Psoas muscle (tissue), 8 donors: Measurements from ENCODE around the gene ESRP2. TPM values are rescaled to one million over a fixed set of nuclear protein-coding genes. Genes with fewer than 3 reads are reported as not detected.

Experiments
- ATAC-seq, 4 donors: fragments of 200-7000 bp; cut with Tn5 transposase; one replicate each; pipeline ENCODE4 v1.9.1; 2020; ENCODE audit warnings: moderate library complexity in 3 of 4, mild to moderate bottlenecking in 2 of 4
- DNase-seq, 2 donors: peaks; one replicate each; pipeline ENCODE4 v3.0.0-alpha.2; 2020
- H3K27ac ChIP-seq: fragments of 200-600 bp; one replicate; pipeline ENCODE4 v1.8.0; 2022
- H3K27me3 ChIP-seq, 3 donors: fragments of 200-600 bp in 1 of 3; one replicate each; pipeline versions ENCODE4 v1.6.1 to v1.8.0; 2013 to 2022; ENCODE audit warnings: low read length in 2 of 3, mild to moderate bottlenecking in 2 of 3, moderate library complexity in 1 of 3; ENCODE audit not compliant: insufficient read depth in 3 of 3
- H3K36me3 ChIP-seq, 2 donors: fragments of 200-600 bp in 1 of 2; one replicate each; pipeline versions ENCODE4 v1.6.1 to v1.8.0; 2013 to 2022; ENCODE audit warnings: low read depth in 1 of 2, mild to moderate bottlenecking in 1 of 2, moderate library complexity in 1 of 2; ENCODE audit not compliant: insufficient read depth in 1 of 2
- H3K4me1 ChIP-seq: fragments of 200-600 bp; one replicate; pipeline ENCODE4 v1.8.0; 2022
- H3K4me3 ChIP-seq: fragments of 200-600 bp; one replicate; pipeline ENCODE4 v1.8.0; 2022; ENCODE audit warnings: mild to moderate bottlenecking
- H3K9me3 ChIP-seq: fragments of 200-600 bp; one replicate; pipeline ENCODE4 v1.8.0; 2022
- CTCF ChIP-seq: fragments of 200-600 bp; IDR thresholded peaks from one replicate; pipeline ENCODE4 v1.8.0; 2022; ENCODE audit warnings: antibody characterized with exemption
- WGBS, 3 donors: extraction: QIAGEN DNeasy Blood & Tissue Kit; methylation state at CpG; one replicate each; pipeline versions ENCODE4 v1.1.6 to v1.1.7; 2013; 5-methylcytosine and 5-hydroxymethylcytosine counted together
- intact Hi-C, 2 donors: fragments of 100-400 bp; cut with DNase I; formaldehyde crosslinking; loops; one replicate each; pipeline versions ENCODE4 v1.11.0 to v1.14.2; 2022
- polyA plus RNA-seq, 3 donors: library from polyadenylated mRNA; stranded (reverse); fragments of 200-250 nt; gene quantifications; one replicate each; pipeline ENCODE4 v1.2.3, GENCODE V29; 2013
- total RNA-seq, 4 donors: library from RNA; stranded (reverse); fragmentation: NEBNext Ultra II Directional in 2 of 4; extraction: Animal tissue kit (Norgen Biotek cat#: 25700) in 2 of 4; gene quantifications; one replicate each; pipeline versions ENCODE4 v1.2.1 to v1.2.4, GENCODE V29; 2021 to 2023
- donor health status: healthy with polysubstance abuse.
- donor health status: DM: no; HTN: no; CAD: no; lungs with moderate emphysema.
- donor health status: Bipolar disorder and iron deficiency.
- donor health status: healthy.
- donor health status: DM: yes; HTN: yes; CAD: no.
- donor health status: DM: no; HTN: no; CAD: no.
- donor health status: DM: no; HTN: no; CAD: no.
- donor health status: DM: yes; HTN: yes; CAD: no.

ESRP2 gene
- total and polyA plus RNA-seq, 7 donors: 0.03 to 0.08 (median 0.05) TPM; not detected in 4

- intact Hi-C loops: no loop called here
- DNase-seq (no peak), ATAC-seq (no peak)
- Histone ChIP-seq H3K36me3 (no peaks in the 10 kb centered on the region), H3K9me3 (no peaks in the 10 kb centered on the region), H3K4me1 (peaks cover 42% of the 10 kb centered on the region), H3K27me3 (no peaks in the 10 kb centered on the region), H3K4me3 (no peak overlapping the region), H3K27ac (peak overlapping the region; percentile 79)
- whole genome bisulfite sequencing, 3 donors: 35 to 56% (median 46%) methylated on average over 3 of the region's 3 CpGs
- no peak for TF ChIP-seq CTCF
Measured at GRCh38 chr16:68200088-68200783, 35.7 kb downstream of the ESRP2 start.

- Histone ChIP-seq H3K9me3 (no peaks in the 10 kb centered on the region), H3K27me3 (no peaks in the 10 kb centered on the region), H3K4me1 (peaks cover 24% of the 10 kb centered on the region), H3K4me3 (no peak overlapping the region), H3K36me3 (peaks cover 0 to 18% of the 10 kb centered on the region in 2 donors), H3K27ac (peak overlapping the region; percentile 17)
- 92 to 95% (median 93%) methylated on average over 2 of the region's 2 CpGs for WGBS, 3 donors
- intact Hi-C loops: no loop called here
- DNase-seq: no peak
- no peak for TF ChIP-seq CTCF
- ATAC-seq: no peak
Measured at GRCh38 chr16:68197250-68197649, 38.7 kb downstream of the ESRP2 start.

GRCh38 chr16:68194251-68194650, 41.7 kb downstream of the ESRP2 start:
- peak overlapping the region; percentile 6 for H3K27ac ChIP-seq
- no peak for DNase-seq
- H3K27me3 ChIP-seq: no peaks in the 10 kb centered on the region
- no peak for TF ChIP-seq CTCF
- H3K4me3 ChIP-seq: no peak overlapping the region
- H3K36me3 ChIP-seq: peaks cover 3 to 41% of the 10 kb centered on the region in 2 donors
- no peaks in the 10 kb centered on the region for H3K4me1 ChIP-seq
- H3K9me3 ChIP-seq: no peaks in the 10 kb centered on the region
- intact Hi-C loops: no loop called here
- no peak for ATAC-seq
- WGBS, 3 donors: 70 to 93% (median 75%) methylated on average over 3 of the region's 3 CpGs

- no peak for ATAC-seq
- Histone ChIP-seq H3K27me3 (no peaks in the 10 kb centered on the region), H3K36me3 (peaks cover 3 to 65% of the 10 kb centered on the region in 2 donors), H3K4me3 (no peak overlapping the region), H3K4me1 (peaks cover under 1% of the 10 kb centered on the region), H3K9me3 (no peaks in the 10 kb centered on the region), H3K27ac (no peak overlapping the region)
- intact Hi-C loops: no loop called here
- no peak for DNase-seq
- TF ChIP-seq CTCF: no peak
- 95 to 98% (median 96%) methylated on average over 2 of the region's 2 CpGs for WGBS, 3 donors
Measured at GRCh38 chr16:68190736-68191510, 45.0 kb downstream of the ESRP2 start.
